Stimulated activated CD4-positive, alpha-beta T cell treated with anti-CD3 and anti-CD28 coated beads, Interleukin-2, amount 100 ng/mL, for 4 hours (primary cell): Measurements from ENCODE around the gene FHAD1.

Experiments used
- DNase-seq: peaks from one replicate; pipeline ENCODE4 v3.0.0-alpha.2; 2020; ENCODE audit warnings: low read depth

FHAD1 gene

DNA sequence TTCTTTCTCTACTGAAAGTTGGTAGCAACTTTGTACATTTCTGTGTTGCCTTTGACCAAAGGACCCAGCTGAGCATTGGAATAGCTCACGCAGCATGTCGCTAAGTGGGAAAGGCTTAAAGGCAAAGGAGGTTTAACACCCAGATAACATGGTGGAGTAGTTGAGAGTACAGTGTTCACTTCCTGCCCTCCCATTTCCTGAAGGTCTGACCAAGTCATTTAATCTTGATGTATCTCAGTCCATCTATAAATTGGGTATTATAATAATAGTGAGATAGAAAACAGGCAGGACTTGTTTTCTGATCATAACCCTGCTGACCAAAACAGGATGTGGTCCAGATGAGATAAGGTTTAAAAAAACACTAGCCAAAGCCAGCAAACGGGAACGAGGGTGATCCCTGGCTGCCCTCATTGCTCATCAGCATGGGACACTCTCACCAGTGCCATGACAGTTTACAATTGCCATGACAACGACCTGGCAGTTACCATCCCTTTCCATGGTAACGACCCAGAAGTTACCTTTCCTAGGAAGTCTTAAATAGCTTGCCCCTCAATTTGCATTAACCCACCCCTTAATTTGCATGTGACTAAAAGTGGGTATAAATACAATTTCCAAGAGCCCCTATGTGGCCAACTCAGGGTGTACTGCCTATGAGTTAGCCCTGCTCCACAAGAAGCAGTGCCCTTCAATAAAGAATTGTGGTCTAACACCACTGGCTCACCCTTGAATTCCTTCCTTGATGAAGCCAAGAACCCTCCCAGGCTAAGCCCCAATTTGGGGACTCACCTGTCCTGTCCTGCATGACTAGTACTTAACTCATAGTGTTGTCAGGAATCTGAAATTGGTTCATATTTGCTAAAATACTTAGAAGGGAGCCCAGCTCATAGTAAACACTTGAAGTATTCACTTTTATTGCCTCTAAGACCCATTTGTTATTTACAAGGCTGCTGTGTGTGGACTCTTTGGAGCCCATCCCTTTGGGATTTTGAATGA, 28.4 kb upstream of the FHAD1 start:
- DNase-seq, result no peak

DNA sequence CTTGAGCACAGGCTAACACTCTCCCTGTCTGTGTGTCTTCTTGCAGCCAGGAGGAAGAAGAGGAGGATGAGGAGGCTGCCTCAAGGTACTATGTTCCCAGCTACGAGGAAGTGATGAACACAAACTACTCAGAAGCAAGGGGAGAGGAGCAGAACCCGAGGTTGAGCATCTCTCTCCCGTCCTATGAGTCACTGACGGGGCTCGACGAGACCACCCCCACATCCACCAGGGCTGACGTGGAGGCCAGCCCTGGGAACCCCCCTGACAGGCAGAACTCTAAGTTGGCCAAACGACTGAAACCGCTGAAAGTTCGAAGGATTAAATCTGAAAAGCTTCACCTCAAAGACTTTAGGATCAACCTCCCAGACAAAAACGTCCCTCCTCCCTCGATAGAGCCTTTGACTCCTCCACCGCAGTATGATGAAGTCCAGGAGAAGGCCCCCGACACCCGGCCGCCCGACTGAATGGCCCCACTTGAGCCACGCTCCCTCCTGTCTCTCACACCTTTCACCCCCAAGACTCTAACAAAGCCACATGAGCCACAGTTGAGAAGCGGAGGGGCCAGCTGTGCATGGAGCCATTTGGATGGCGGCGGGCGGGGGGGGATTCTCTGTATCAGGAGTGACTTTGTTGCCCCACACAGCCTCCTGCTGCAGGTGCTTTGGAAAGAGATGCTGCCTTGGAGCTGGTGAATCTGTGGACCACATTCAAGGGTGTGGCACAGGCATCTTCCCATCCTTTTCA, 27.6 kb upstream of the FHAD1 start:
- DNase-seq, result no peak

DNA sequence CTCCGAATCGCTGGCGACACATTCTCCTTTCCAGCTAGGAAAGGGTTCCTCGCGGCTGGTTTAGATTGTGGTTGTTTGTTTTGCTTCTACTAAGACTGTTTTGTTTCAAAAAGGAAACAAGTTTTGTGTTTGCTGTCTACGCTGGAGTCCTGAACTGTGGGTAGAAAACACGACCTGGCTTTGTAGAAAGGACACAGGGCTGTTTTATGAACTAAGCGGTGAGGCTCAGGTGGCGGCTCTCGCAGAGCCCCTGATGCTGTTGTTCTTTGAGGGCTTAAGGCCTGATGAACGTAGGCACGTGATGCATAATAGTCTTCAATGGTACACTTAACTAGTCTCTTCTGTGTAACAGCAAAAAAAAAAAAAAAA, 27.0 kb upstream of the FHAD1 start:
- no peak for DNase-seq

DNA sequence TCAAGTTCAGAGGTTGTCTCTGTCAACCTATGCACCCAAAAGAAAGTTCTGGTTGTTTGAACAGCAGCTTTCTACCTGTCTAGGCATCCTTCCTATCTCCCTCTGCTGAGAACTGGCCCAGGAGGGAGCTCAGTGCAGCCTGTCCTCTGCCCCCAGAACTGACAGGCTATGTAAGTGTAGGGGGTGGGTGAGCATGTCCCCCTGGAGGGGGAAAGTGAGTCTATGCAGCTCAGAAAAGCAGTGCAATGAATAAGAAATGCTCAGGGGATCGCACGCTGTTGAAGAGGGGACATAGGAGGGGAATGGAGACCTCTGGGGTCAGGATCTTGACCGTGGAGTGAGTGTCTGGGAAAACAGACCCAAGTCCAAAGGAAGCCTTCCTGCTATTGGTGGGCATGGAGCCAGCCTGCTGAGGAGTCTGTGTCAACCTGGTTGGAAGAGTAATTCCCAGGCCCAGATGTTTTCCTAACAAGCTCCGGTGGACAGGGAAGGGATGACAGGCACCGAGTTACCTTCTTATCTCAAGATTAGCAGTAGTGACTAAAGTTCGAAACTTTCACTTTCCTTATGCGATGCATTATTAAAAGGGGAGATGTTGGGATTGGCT, 26.1 kb upstream of the FHAD1 start:
- DNase-seq, result no peak

DNA sequence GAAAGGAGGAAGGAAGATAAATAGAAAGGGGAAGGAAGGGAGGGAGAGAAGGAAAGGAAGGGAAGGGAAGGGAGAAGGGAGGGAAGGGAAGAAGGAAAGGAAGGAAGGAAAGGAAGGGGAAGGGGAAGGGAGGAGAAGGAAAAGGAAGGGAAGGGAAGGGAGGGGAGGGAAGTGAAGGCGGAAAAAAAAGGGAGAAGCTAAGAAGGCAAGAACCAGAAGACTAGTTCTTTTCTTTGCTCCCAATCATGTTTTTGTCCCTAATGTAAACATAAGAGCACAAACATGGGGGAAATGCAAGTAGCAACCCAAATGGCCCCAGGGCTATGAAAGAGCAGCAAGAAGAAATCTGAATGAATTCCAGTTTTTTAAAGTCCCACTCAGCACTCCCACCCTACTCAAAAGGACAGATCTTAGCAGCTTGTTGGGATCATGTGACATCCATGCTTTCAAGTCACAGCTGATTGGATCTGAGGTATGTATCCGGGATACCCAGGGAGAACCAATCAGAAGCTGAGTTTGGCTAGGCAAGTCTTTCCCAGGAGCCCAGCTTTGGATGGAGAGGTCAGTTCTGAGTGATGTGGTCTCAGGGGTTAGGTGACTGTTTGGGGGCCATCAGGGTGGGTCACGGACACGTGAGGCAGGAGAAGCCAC, 24.2 kb upstream of the FHAD1 start:
- no peak for DNase-seq

DNA sequence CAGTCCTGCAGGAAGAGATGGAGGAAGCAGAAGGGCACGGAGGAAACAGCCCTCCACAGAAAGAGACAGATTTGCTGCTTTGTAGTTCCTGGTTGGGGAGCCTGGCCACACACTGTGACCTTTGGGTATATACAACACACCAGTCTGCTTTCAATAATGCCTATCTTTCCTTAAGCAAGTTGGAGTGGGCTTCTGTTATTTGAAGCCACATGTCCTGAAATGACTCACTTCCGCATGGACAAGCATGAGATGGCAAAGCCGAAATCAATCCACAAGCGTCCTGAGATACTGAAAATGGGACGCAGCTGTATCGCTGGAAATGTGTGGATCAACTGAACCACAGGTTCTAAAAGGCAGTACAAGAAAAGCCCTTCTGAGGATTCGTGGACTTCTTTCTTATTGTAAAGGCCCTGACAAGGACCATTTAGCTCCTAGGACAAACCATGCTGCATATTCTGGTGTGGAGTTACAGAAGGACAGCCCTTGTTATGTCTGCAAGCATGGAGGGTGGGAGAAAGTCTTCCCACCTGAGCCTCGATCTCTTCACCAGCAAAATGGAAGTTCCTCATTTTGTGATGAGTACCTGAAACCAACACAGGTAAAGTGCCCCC, 22.7 kb upstream of the FHAD1 start:
- DNase-seq, result no peak

DNA sequence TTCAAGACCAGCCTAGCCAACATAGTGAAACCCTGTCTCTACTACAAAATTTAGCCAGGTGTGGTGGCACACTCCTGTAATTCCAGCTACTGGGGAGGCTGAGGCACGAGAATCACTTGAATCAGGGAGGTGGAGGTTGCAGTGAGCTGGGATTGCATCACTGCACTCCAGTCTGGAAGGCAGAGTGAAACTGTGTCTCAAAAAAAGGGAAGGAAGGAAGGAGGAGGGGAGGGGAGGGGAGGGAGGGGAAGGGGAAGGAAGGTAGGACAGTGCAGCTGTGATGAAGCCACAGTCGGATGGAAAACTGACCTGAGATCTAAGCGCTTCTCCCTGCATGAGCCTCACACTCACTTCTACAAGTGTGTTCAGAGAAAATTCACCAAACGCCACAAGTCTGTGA, 22.0 kb upstream of the FHAD1 start:
- DNase-seq, result no peak

DNA sequence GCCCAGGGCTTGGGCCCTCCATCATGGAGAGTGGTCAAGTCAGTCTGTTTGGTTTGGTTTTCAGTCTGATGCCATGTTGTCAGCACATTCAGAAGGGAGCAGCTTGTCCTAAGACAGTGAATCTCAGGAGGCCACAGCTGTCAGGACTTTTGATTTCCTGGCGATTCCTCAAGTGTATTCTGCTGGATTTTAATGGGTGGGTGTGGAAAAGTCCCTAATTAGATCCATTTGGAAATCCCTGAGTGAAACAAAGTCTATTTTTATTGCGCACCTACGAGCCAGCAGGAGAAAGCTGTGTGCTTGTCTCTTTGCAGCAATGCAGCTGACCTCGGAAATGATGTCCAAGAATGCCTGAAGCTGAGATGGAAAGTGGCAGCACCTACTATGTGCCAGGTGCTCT, 21.6 kb upstream of the FHAD1 start:
- no peak for DNase-seq

DNA sequence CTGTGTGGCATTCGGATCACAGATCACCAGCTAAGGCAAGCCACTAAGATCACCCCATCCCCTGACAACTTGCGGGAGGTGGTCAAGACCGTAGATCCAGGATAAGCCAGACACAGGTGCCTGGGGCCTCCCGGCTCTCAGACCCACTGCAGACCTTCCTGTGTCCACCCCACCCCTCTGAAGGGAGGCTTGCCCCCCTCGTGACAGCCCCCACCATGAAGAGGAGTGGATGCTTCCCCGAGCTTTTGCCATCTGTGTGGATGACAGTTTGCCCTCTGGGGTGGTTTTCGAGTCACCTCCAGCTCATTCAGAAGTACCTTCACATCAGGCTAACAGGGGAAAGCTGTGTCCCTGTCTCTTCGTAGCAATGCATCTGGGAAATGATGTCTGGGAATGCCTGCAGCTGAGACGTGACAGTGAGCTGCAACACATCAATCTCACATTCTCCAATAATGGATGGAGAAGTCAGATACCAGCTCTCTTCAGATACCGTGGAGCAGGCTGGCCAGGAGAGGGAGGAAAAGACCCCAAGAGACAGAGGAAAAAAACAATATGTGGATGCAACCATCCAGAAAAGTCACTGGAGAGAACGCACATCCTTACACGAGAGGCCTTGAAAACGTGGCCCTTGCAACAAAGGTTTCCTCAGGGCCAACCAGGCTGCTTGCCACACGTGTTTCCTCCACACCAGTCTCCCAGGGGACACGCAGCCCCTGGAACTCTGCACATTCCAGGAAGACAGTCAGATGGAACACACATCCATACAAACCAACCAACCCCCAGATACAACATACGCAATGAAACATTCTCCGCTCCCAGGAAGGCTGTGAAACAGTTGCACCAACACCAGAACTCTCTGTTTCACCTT, 20.4 kb upstream of the FHAD1 start:
- DNase-seq, result no peak

DNA sequence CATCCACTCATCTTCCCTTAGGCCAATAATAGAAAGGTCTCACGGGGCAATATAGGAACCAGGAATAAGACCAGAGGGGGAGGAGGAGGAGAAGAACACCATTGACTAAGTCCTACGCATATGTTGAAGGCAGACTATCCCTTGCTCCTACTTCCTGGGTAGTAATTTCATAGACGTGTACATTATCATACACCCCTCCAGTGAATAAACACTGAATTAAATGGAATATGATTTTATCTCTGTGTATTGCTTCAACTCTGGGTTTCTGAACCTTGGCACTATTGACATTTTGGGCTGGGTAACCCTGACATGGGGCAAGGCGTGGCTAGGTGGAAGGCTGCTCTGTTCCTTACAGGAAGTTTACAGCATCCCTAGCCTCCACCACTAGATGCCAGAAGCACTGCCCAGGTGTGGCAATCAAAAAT, 17.3 kb upstream of the FHAD1 start:
- DNase-seq, result no peak

DNA sequence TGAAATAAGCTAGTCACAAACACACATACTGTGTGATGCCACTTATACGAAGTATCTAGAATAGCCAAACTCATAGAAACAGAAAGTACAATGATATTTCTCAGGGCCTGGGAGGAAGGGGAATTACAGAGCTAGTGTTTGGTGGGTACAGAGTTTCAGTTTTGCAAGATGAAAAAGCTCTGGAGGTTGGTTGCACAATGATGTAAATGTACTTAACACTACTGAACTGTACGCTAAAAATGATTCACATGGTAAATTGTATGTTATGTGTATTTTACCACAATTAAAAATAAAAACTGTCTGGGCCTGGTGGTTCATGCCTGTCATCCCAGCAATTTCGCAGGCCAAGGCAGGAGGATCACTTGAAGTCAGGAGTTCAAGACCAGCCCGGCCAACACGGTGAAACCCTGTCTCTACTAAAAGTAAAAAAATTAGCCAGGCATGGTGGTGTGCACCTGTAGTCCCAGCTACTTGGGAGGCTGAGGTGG, 15.3 kb upstream of the FHAD1 start:
- no peak for DNase-seq

DNA sequence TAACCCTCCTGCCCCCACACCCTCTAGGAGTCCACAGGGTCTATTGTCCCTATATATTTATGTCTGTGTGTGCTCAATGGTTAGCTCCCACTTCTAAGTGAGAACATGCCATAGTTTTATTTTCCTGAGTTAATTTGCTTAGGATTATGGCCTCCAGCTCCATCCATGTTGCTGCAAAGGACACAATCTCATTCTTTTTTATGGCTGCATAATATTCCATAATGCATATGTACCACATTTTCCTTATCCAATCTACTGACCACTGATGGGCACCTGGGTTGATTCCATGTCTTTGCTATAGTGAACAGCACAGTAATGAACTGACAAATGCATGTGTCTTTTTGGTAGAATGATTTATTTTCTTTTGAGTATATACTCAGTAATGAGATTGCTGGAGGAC, 13.3 kb upstream of the FHAD1 start:
- DNase-seq, result no peak

DNA sequence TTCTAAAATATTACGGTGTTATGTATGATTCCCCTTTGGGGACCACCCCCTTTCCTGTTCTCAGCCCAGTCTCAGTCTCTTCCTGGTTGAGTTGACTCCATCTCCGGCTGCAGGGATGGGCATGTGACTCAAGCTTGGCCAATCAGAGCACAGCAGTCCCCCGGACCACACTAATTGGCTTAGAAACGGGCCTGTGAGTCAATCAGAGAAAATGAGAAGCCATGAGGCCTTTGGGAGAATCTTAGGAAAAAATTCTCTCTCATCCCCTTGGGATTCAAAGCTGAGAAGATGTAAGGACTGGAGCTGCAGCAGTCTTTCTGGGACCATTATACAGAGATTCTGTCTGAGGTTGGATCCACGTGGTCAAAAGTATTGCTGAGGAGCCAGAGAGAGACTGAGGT, 10.7 kb upstream of the FHAD1 start:
- no peak for DNase-seq

DNA sequence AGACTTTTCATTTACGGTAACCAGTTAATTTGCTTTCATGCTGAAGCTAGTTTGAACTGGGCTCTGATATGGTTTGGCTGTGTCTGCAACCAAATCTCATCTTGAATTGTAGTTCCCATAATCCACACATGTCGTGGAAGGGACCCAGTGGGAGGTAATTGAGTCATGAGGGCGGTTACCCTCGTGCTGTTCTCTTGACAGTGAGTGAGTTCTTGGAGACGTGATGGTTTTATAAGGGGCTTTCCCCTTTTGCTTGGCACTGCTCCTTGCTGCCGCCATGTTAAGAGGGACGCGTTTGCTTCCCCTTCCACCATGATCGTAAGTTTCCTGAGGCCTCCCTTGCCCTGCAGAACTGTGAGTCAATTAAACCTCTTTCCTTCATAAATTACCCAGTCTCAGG, 10.3 kb upstream of the FHAD1 start:
- DNase-seq, result no peak

DNA sequence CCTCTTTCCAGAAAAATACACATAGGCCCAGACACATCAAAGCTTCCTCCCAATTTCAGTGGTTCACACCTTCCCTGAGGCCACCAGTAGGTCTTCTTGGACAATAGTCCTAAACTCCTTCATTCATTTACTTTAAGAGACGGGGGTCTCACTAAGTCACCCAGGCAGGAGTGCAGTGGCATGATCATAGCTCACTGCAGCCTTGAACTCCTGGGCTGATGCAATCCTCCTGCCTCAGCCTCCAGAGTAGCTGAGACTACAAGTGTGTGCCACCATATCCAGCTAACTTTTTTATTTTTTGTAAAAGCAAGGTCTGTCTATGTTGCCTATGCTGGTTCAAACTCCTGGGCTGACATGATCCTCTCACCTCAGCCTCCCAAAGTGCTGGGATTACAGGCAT, 8.2 kb upstream of the FHAD1 start:
- no peak for DNase-seq

DNA sequence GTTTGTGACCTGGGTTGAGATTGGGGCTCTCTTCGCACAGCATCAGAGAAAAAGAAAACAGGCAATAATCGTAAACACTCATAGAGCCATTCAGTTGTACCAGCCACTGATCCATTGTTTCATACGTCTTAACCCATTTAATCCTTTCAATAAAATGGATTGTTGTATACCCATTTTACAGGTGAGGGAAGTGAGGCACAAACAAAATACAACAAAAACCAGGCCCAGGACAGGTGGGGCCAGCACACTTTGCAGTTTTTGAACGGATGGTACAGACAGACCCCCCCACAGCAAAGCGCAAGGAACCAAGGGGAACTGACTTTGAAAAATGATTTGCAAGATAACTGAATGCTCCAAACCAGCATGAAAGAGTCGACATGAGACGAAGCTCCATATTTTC, 4.3 kb upstream of the FHAD1 start:
- no peak for DNase-seq

DNA sequence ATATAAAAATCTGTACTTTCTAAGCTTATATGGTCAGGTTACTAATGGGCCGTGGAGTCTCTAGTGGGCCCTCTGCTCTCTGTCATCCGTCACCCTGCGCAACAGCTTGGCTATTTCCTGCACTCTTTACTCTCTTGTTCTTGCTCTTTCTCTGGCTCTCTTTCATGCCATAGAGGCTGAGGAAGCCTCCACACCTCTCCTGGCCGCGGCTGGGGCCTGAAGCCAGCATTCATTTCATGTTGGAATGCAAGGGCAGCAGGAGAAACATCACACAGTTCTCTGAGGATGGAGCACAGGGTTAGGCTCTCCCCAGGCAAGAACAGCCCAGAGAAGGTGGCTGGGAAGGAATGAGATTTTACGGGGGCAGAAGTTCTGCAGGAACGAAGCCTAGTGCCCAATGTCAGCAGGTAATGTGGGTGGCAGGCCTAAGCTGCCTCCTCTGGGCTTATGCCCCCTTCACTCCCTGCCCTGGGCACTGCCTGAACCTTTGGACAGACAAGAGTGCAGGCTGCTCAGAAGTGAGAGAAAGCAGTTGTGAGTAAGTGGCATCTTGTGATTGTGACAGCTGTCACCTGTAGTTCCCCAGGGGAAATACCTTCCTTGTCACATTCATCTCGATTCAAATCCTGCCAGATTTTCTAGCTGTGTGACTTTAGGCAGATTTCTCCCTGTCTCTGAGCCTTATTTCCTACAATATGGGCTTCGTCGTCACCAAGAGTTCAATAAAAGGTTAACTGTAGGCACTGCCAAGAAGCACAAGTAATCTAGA, 3.6 kb upstream of the FHAD1 start:
- DNase-seq, result no peak

DNA sequence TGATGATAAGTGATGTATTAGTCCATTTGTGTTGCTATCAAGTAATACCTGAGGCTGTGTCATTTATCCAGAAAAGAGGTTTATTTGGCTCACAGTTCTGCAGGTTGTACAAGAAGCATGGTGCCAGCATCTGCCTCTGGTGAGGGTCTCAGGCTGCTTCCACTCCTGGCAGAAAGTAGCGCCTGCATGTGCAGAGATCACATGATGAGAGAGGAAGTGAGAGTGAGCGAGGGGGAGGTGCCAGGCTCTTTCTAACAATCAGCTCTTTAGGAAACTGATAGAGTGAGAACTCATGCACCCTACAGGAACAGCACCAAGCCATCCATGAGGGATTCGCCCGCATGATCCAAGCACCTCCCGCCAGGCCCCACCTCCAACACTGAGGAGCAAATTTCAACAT, 2.2 kb upstream of the FHAD1 start:
- no peak for DNase-seq

DNA sequence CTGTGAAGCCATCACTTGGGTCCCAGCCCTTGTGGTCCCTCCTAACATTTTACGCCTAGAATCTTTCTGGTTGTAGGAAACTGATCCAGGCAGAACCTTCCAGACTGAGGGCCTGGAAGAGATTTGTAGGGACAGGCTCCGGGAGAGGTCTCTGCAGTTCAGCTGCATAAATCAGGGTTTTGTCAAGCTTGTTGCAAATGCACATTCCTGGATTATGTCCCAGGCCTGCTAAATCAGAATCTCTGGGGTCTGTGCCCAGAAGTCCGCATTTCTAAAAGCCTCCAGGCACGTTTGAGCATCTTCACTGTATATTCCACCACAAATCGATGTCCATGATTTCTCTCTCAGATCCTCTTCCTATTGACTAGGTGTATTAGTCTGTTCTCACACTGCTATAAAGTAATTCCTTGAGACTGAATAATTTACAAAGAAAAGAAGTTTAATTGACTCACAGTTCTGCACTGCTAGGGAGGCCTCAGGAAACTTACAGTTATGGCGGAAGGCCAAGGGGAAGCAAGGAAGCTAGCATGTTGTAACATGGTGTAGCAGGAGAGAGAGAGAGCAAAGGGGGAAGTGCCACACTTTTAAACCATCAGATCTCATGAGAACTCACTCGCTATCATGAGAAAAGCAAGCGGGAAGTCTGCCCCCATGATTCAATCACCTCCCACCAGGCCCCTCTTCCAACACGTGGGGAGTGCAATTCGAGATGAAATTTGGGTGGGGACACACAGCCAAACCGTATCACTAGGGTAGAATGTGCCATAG, 1.2 kb upstream of the FHAD1 start:
- no peak for DNase-seq
